SK-N-SH (cell line): ENCODE measurements around the gene ZNF615. TPM values are rescaled to one million over a fixed set of nuclear protein-coding genes. Genes with fewer than 3 reads are reported as not detected.
A peak's percentile ranks its signal among the peaks of the same experiment; 100 is the strongest.

ENCODE experiments used
- CTCF ChIA-PET: fragments of 300-600, 350-600 bp; formaldehyde crosslinking; extraction: SDS; loops from one replicate; lab custom pipeline; 2021; lab: Yijun Ruan, JAX
- POLR2A ChIA-PET: fragments of 350-600 bp; sonication (Branson Sonifier 250); formaldehyde crosslinking; extraction: SDS; loops from one replicate; lab custom pipeline; 2020; ENCODE audit warnings: antibody characterized with exemption, inconsistent platforms; lab: Yijun Ruan, JAX
- DNase-seq: peaks from one replicate; pipeline ENCODE4 v3.0.0; 2012
- H2AFZ ChIP-seq: fragments of 200-600 bp; sonication (generic); 2 replicates; pipeline ENCODE4 v1.8.1; 2016; ENCODE audit warnings: antibody characterized with exemption, mild to moderate bottlenecking, low read depth
- H3F3A ChIP-seq: fragments of 200-600 bp; sonication (generic); replicated peaks from 2 replicates; pipeline ENCODE3; 2016; ENCODE audit warnings: antibody characterized with exemption, mild to moderate bottlenecking; ENCODE audit not compliant: insufficient read depth
- H3K27ac ChIP-seq, 2 experiments: fragments of 200-500 bp in 1 of 2; fragments of 200-600 bp in 1 of 2; sonication (Bioruptor generic) in 1 of 2; sonication (generic), shearing (Covaris generic) in 1 of 2; 2 replicates each; pipeline versions ENCODE4 v1.5.1 to v1.6.1; 2014 to 2016; ENCODE audit warnings: low read depth in 2 of 2, inconsistent platforms in 1 of 2, low read length in 1 of 2, mild to moderate bottlenecking in 1 of 2, mixed read lengths in 1 of 2
- H3K27me3 ChIP-seq: fragments of 200-600 bp; sonication (generic), shearing (Covaris generic); 2 replicates; pipeline ENCODE4 v1.6.1; 2016; ENCODE audit warnings: mixed run types; ENCODE audit not compliant: insufficient read depth
- H3K36me3 ChIP-seq, 2 experiments: fragments of 200-500 bp in 1 of 2; fragments of 200-600 bp in 1 of 2; sonication (Bioruptor generic) in 1 of 2; sonication (generic) in 1 of 2; replicated peaks in 1 of 2; 2 replicates each; pipeline versions ENCODE3 to v1.5.1; 2014 to 2016; ENCODE audit warnings: low read length in 1 of 2, mild to moderate bottlenecking in 1 of 2; ENCODE audit not compliant: insufficient read depth in 2 of 2, control insufficient read depth in 1 of 2
- H3K4me1 ChIP-seq, 2 experiments: fragments of 200-500 bp in 1 of 2; fragments of 200-600 bp in 1 of 2; sonication (Bioruptor generic) in 1 of 2; sonication (generic), shearing (Covaris generic) in 1 of 2; 2 replicates each; pipeline versions ENCODE4 v1.5.1 to v1.6.1; 2014 to 2016; ENCODE audit warnings: low read depth in 1 of 2, low read length in 1 of 2, mixed run types in 1 of 2; ENCODE audit not compliant: insufficient read depth in 2 of 2, control insufficient read depth in 1 of 2
- H3K4me2 ChIP-seq: fragments of 200-600 bp; sonication (generic), shearing (Covaris generic); 2 replicates; pipeline ENCODE4 v1.6.1; 2017; ENCODE audit warnings: mixed run types
- H3K4me3 ChIP-seq, 2 experiments: fragments of 200-500 bp in 1 of 2; fragments of 200-600 bp in 1 of 2; sonication (Bioruptor generic) in 1 of 2; sonication (generic), shearing (Covaris generic) in 1 of 2; 2 replicates each; pipeline versions ENCODE4 v1.5.1 to v1.8.1; 2014 to 2016; ENCODE audit warnings: low read depth in 2 of 2, inconsistent platforms in 1 of 2, low read length in 1 of 2, mild to moderate bottlenecking in 1 of 2, mixed read lengths in 1 of 2, moderate library complexity in 1 of 2
- H3K79me2 ChIP-seq: fragments of 200-600 bp; sonication (generic); 2 replicates; pipeline ENCODE4 v1.8.1; 2017; ENCODE audit warnings: mild to moderate bottlenecking; ENCODE audit not compliant: insufficient read depth
- H3K9ac ChIP-seq: fragments of 200-600 bp; sonication (generic); 2 replicates; pipeline ENCODE4 v1.6.1; 2017; ENCODE audit warnings: mixed run types
- H3K9me2 ChIP-seq: fragments of 200-600 bp; sonication (generic); 2 replicates; pipeline ENCODE4 v1.6.1; 2017; ENCODE audit warnings: mixed run types
- H3K9me3 ChIP-seq: fragments of 200-600 bp; sonication (generic); 2 replicates; pipeline ENCODE4 v1.6.1; 2017; ENCODE audit warnings: mixed run types, mild to moderate bottlenecking, moderate library complexity
- H4K20me1 ChIP-seq: fragments of 200-600 bp; sonication (generic); 2 replicates; pipeline ENCODE4 v1.6.1; 2017; ENCODE audit warnings: mild to moderate bottlenecking, mixed run types; ENCODE audit not compliant: insufficient read depth
- CHD2 ChIP-seq: fragments of 150-350 bp; IDR thresholded peaks from 2 replicates; pipeline ENCODE4 v1.6.1; 2018; ENCODE audit warnings: low read length; ENCODE audit not compliant: partially characterized antibody
- ELF1 ChIP-seq: IDR thresholded peaks from 2 replicates; pipeline ENCODE4 v1.4.0; 2012
- EP300 ChIP-seq, 2 experiments: IDR thresholded peaks; 2 replicates each; pipeline versions ENCODE4 v1.4.0 to v1.6.1; 2012; ENCODE audit warnings: borderline replicate concordance in 1 of 2, low read depth in 1 of 2, low read length in 1 of 2
- EZH2phosphoT487 ChIP-seq: fragments of 200-600 bp; sonication (generic); IDR thresholded peaks from 2 replicates; pipeline ENCODE4 v1.6.1; 2017; ENCODE audit warnings: low read depth, mixed run types, mild to moderate bottlenecking, antibody characterized with exemption, moderate library complexity, borderline replicate concordance
- FOSL2 ChIP-seq: IDR thresholded peaks from 2 replicates; pipeline ENCODE4 v1.4.0; 2012; ENCODE audit warnings: low read depth, mild to moderate bottlenecking, moderate library complexity, borderline replicate concordance
- FOXJ3 ChIP-seq: sonication (generic); formaldehyde crosslinking; IDR thresholded peaks from 2 replicates; pipeline ENCODE4 v1.5.1; 2020; ENCODE audit warnings: mild to moderate bottlenecking, missing genetic modification reagents
- FOXM1 ChIP-seq: IDR thresholded peaks from 2 replicates; pipeline ENCODE4 v1.4.0; 2012; ENCODE audit warnings: low read depth, mild to moderate bottlenecking
- GATA2 ChIP-seq: sonication (generic); formaldehyde crosslinking; IDR thresholded peaks from 2 replicates; pipeline ENCODE4 v1.5.0; 2020; ENCODE audit warnings: mild to moderate bottlenecking, missing genetic modification reagents
- JUND ChIP-seq: IDR thresholded peaks from 2 replicates; pipeline ENCODE4 v1.4.0; 2012
- MEF2A ChIP-seq: IDR thresholded peaks from 2 replicates; pipeline ENCODE4 v1.4.0; 2012; ENCODE audit warnings: low read depth, borderline replicate concordance
- NFIC ChIP-seq: IDR thresholded peaks from 2 replicates; pipeline ENCODE4 v1.4.0; 2012; ENCODE audit warnings: borderline replicate concordance
- NRF1 ChIP-seq: IDR thresholded peaks from 2 replicates; pipeline ENCODE4 v1.6.1; 2012; ENCODE audit warnings: low read depth, mild to moderate bottlenecking, low read length
- PBX3 ChIP-seq: IDR thresholded peaks from 2 replicates; pipeline ENCODE4; 2012
- POLR2AphosphoS5 ChIP-seq: IDR thresholded peaks from 2 replicates; pipeline ENCODE4 v1.6.1; 2012; ENCODE audit warnings: low read depth, low read length
- RAD21 ChIP-seq: IDR thresholded peaks from 2 replicates; pipeline ENCODE4 v1.6.1; 2012; ENCODE audit warnings: mild to moderate bottlenecking, low read length
- RCOR1 ChIP-seq: fragments of 150-350 bp; IDR thresholded peaks from 2 replicates; pipeline ENCODE4 v1.6.1; 2017; ENCODE audit warnings: antibody characterized with exemption, low read length
- RFX5 ChIP-seq: IDR thresholded peaks from 2 replicates; pipeline ENCODE4 v1.6.1; 2012; ENCODE audit warnings: mild to moderate bottlenecking, improper control_type of control experiment, low read length
- RXRA ChIP-seq: IDR thresholded peaks from 2 replicates; pipeline ENCODE4 v1.4.0; 2012; ENCODE audit warnings: low read depth, mild to moderate bottlenecking, borderline replicate concordance
- SIN3A ChIP-seq: IDR thresholded peaks from 2 replicates; pipeline ENCODE4 v1.6.1; 2012; ENCODE audit warnings: low read depth, mild to moderate bottlenecking, low read length, moderate library complexity, borderline replicate concordance
- TAF1 ChIP-seq: IDR thresholded peaks from 2 replicates; pipeline ENCODE4 v1.6.1; 2012; ENCODE audit warnings: low read depth, mild to moderate bottlenecking, low read length, moderate library complexity, borderline replicate concordance
- TCF12 ChIP-seq: IDR thresholded peaks from 2 replicates; pipeline ENCODE4 v1.4.0; 2012
- TEAD4 ChIP-seq: IDR thresholded peaks from 2 replicates; pipeline ENCODE4 v1.4.0; 2012; ENCODE audit warnings: mild to moderate bottlenecking, borderline replicate concordance; ENCODE audit not compliant: insufficient read depth
- YY1 ChIP-seq: IDR thresholded peaks from 2 replicates; pipeline ENCODE4 v1.4.0; 2012; ENCODE audit warnings: low read depth, mild to moderate bottlenecking
- WGBS: methylation state at CpG from one replicate; pipeline ENCODE4 v1.1.6; 2017; ENCODE audit warnings: low lambda C conversion rate; 5-methylcytosine and 5-hydroxymethylcytosine counted together
- polyA plus RNA-seq, 3 experiments: library from polyadenylated mRNA; depleted of rRNA; stranded (reverse); fragments of >200 nt; gene quantifications; 2 replicates each; pipeline ENCODE4 v1.2.3, GENCODE V29; 2012
- TF ChIP-seq, protein P1 (sequence below): fragments of 150-350 bp; IDR thresholded peaks from 2 replicates; pipeline ENCODE4 v1.6.1; 2016; ENCODE audit warnings: mild to moderate bottlenecking, low read depth, low read length
- TF ChIP-seq, protein P2 (sequence below): IDR thresholded peaks from 2 replicates; pipeline ENCODE4 v1.4.0; 2012; ENCODE audit warnings: low read depth
- TF ChIP-seq, protein P3 (sequence below): fragments of 200-600 bp; sonication (generic); IDR thresholded peaks from 2 replicates; pipeline ENCODE4 v1.6.1; 2017; ENCODE audit warnings: antibody characterized with exemption, mild to moderate bottlenecking, moderate library complexity
- TF ChIP-seq, protein P4 (sequence below): IDR thresholded peaks from 2 replicates; pipeline ENCODE4 v1.4.0; 2012; ENCODE audit warnings: low read depth, borderline replicate concordance

Gene ZNF615
- polyA plus RNA-seq, 1 of the 3 experiments (the other 2 are of a cell fraction): 1.6 TPM

- Histone ChIP-seq H2AFZ (peak within 1 kb of the TSS; percentile 93), H3K27ac (peak within 1 kb of the TSS; percentile 89 to 95), H3K36me3 (peaks cover 25 to 43% of the 10 kb centered on the region in 2 experiments), H3K9me3 (peaks cover 30% of the 10 kb centered on the region), H3K9ac (peak within 1 kb of the TSS; percentile 86), H3K27me3 (no peaks in the 10 kb centered on the region), H3K79me2 (peaks cover 22% of the 10 kb centered on the region), H3F3A (peaks cover 9% of the 10 kb centered on the region), H3K4me2 (peak within 1 kb of the TSS; percentile 74), H3K4me1 (no peaks in the 10 kb centered on the region; a peak in 2 of 4 replicates), H3K9me2 (no peaks in the 10 kb centered on the region), H3K4me3 (peak within 1 kb of the TSS; percentile 62 to 78), H4K20me1 (no peaks in the 10 kb centered on the region)
- peak; percentile 89 for DNase-seq
- WGBS: 2% methylated on average over 50 of the region's 53 CpGs
- POLR2A ChIA-PET: interaction anchor here (0.7 to 1.5 kb wide), 4 partner anchors 10 to 161 kb away, joined by 3 to 7 read pairs (median 4); partner anchors contain the start of genes ZNF432 and ZNF615
- CTCF ChIA-PET: interaction anchor here (1.6 kb wide), 1 partner anchor 20 kb away, joined by 3 read pairs; the partner anchor contains the start of gene ZNF432
- no peak for TF ChIP-seq PBX3
- TF ChIP-seq POLR2AphosphoS5: peak; percentile 91
- TF ChIP-seq TAF1: peak; percentile 69; the same call in 1 of the 2 replicates
- TF ChIP-seq NRF1: 0 out of 2 replicates have a peak, but pooled peaks have one; percentile 1
- TF ChIP-seq FOXJ3: no peak
- TF ChIP-seq NFIC: no peak
- no peak for TF ChIP-seq FOSL2
- no peak for TF ChIP-seq JUND
- TF ChIP-seq EZH2phosphoT487: no peak
- TF ChIP-seq RXRA: no peak
- TF ChIP-seq EP300 (IDR thresholded peaks at IDR 0.05; ENCODE audit: borderline replicate concordance in 1 of 2, low read depth in 1 of 2, low read length in 1 of 2): no peak
- TF ChIP-seq, protein P1, sequence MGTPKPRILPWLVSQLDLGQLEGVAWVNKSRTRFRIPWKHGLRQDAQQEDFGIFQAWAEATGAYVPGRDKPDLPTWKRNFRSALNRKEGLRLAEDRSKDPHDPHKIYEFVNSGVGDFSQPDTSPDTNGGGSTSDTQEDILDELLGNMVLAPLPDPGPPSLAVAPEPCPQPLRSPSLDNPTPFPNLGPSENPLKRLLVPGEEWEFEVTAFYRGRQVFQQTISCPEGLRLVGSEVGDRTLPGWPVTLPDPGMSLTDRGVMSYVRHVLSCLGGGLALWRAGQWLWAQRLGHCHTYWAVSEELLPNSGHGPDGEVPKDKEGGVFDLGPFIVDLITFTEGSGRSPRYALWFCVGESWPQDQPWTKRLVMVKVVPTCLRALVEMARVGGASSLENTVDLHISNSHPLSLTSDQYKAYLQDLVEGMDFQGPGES: no peak
- TF ChIP-seq, protein P2, sequence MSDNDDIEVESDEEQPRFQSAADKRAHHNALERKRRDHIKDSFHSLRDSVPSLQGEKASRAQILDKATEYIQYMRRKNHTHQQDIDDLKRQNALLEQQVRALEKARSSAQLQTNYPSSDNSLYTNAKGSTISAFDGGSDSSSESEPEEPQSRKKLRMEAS: peak; percentile 72; the same call in 1 of the 2 replicates
- TF ChIP-seq FOXM1: no peak
- TF ChIP-seq RFX5: no peak
- peak; percentile 57; the same call in 1 of the 2 replicates for TF ChIP-seq ELF1
- peak; percentile 99 for TF ChIP-seq YY1
- no peak for TF ChIP-seq RAD21
- TF ChIP-seq CHD2: peak; percentile 99
- TF ChIP-seq, protein P3, sequence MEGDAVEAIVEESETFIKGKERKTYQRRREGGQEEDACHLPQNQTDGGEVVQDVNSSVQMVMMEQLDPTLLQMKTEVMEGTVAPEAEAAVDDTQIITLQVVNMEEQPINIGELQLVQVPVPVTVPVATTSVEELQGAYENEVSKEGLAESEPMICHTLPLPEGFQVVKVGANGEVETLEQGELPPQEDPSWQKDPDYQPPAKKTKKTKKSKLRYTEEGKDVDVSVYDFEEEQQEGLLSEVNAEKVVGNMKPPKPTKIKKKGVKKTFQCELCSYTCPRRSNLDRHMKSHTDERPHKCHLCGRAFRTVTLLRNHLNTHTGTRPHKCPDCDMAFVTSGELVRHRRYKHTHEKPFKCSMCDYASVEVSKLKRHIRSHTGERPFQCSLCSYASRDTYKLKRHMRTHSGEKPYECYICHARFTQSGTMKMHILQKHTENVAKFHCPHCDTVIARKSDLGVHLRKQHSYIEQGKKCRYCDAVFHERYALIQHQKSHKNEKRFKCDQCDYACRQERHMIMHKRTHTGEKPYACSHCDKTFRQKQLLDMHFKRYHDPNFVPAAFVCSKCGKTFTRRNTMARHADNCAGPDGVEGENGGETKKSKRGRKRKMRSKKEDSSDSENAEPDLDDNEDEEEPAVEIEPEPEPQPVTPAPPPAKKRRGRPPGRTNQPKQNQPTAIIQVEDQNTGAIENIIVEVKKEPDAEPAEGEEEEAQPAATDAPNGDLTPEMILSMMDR: no peak
- TF ChIP-seq SIN3A: peak; percentile 90
- no peak for TF ChIP-seq MEF2A
- no peak for TF ChIP-seq TEAD4
- no peak for TF ChIP-seq TCF12
- TF ChIP-seq GATA2 (CRISPR knock-in tag): no peak
- TF ChIP-seq, protein P4, sequence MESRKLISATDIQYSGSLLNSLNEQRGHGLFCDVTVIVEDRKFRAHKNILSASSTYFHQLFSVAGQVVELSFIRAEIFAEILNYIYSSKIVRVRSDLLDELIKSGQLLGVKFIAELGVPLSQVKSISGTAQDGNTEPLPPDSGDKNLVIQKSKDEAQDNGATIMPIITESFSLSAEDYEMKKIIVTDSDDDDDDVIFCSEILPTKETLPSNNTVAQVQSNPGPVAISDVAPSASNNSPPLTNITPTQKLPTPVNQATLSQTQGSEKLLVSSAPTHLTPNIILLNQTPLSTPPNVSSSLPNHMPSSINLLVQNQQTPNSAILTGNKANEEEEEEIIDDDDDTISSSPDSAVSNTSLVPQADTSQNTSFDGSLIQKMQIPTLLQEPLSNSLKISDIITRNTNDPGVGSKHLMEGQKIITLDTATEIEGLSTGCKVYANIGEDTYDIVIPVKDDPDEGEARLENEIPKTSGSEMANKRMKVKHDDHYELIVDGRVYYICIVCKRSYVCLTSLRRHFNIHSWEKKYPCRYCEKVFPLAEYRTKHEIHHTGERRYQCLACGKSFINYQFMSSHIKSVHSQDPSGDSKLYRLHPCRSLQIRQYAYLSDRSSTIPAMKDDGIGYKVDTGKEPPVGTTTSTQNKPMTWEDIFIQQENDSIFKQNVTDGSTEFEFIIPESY: peak; percentile 98
- TF ChIP-seq RCOR1: no peak
These were observed 20.2 kb upstream of the ZNF615 start, which contains the start of gene ZNF614 for GRCh38 chr19:52028027-52028779. Gene ZNF614 (minus strand): TSS chr19:52028379. CDS start chr19:52025745, 2,634 bp downstream.
